Activated CD4-positive, alpha-beta memory T cell treated with anti-CD3 and anti-CD28 coated beads, Interleukin-2, amount 10 ng/mL, durations not matched to agents 7 days and 5 days (primary cell): ENCODE results near the gene DUS1L. TPM values are rescaled to one million over a fixed set of nuclear protein-coding genes. Genes with fewer than 3 reads are reported as not detected.

Experiments used
- CTCF ChIA-PET: fragments of 350-600 bp; sonication (Branson Sonifier 250); formaldehyde crosslinking; loops from one replicate; lab custom pipeline; 2021; ENCODE audit warnings: antibody characterized with exemption, inconsistent platforms; lab: Charles Lee
- POLR2A ChIA-PET: fragments of 350-600 bp; sonication (Branson Sonifier 250); formaldehyde crosslinking; loops from one replicate; lab custom pipeline; 2021; ENCODE audit warnings: antibody characterized with exemption; lab: Charles Lee
- DNase-seq: peaks from one replicate; pipeline ENCODE4 v3.0.0-alpha.2; 2020
- H3K27ac Mint-ChIP-seq: one replicate; pipeline ENCODE4 v1.8.0; 2021; ENCODE audit warnings: mild to moderate bottlenecking, mixed read lengths
- H3K27me3 Mint-ChIP-seq: one replicate; pipeline ENCODE4 v1.8.0; 2021; ENCODE audit warnings: mixed read lengths
- H3K36me3 Mint-ChIP-seq: one replicate; pipeline ENCODE4 v1.8.0; 2021; ENCODE audit warnings: low read depth, mixed read lengths
- H3K4me1 Mint-ChIP-seq: one replicate; pipeline ENCODE4 v1.8.0; 2021; ENCODE audit warnings: mixed read lengths
- H3K4me3 Mint-ChIP-seq: one replicate; pipeline ENCODE4 v1.8.0; 2021; ENCODE audit warnings: mild to moderate bottlenecking, mixed read lengths
- H3K9me3 Mint-ChIP-seq: one replicate; pipeline ENCODE4 v1.8.0; 2021; ENCODE audit warnings: mixed read lengths
- total RNA-seq, 2 experiments: library from RNA; stranded (reverse); gene quantifications; one replicate each; pipeline ENCODE4 v1.2.3, GENCODE V29; 2021

The DUS1L gene
- total RNA-seq, 2 experiments from 2014 or later: 98.8 to 99.3 TPM

DNA sequence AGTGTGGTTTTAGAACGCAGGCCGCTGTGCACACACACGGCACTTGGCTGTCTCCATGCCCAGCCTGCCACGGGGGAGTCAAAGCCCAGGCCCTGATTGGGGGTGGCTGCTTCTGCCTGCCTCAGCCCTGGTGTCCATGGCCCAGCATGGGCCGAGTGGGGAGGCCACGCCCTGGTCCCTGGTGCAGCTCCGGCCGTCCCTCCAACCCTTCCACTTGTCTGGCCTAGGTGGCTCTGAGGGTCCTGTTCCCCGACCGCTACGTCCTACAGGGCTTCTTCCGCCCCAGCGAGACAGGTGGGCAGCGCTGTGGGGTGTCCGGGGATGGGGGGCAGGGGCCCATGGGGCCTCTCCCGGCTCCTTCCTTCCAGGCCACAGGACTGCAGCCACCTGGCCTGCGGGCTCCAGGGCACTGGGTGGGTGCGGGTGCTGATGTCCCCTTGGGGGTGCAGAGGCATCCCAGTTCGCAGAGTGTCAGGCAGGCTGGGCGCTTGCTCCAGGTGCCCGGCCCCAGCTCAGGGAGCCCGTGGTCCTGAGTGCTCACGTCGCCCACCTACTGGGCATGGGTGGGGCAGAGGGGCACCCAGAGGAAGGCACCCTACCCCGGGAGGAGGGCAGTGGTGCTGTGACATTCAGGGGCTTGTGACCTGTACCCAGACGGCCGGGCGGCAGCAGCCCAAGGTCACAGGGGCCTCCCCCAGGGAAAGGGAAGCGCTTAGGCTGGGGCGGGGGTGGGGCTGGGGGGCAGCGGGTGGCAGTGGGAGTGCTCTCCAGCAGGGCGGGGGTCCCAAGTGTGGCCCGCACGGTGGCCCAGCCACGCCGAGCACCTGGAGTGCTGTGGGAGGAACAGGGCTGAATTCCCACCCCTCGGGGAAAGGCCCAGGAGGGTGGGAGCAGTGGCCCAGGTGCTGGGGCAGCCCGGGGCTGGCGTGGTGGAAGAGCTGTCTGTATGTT lies 54.8 kb downstream of the DUS1L start:
- H3K27me3 Mint-ChIP-seq: no peaks in the 10 kb centered on the region
- DNase-seq: no peak
- POLR2A ChIA-PET: no interaction called here
- CTCF ChIA-PET: interaction anchor here (0.7 kb wide), 1 partner anchor 83 kb away, joined by 3 read pairs; no protein-coding TSS in a partner anchor
- H3K9me3 Mint-ChIP-seq: no peaks in the 10 kb centered on the region
- H3K27ac Mint-ChIP-seq: no peak overlapping the region
- no peak overlapping the region for H3K4me3 Mint-ChIP-seq
- H3K36me3 Mint-ChIP-seq: no peaks in the 10 kb centered on the region
- H3K4me1 Mint-ChIP-seq: no peaks in the 10 kb centered on the region

- ChIA-PET CTCF (interaction anchor here (1.9 kb wide), 1 partner anchor 11 kb away, joined by 5 read pairs; no protein-coding TSS in a partner anchor), POLR2A (interaction anchor here (0.8 to 1.1 kb wide), 2 partner anchors 14 to 28 kb away, joined by 3 read pairs; partner anchors contain the start of genes CENPX, DCXR and LRRC45)
- no peak overlapping the region for H3K27ac Mint-ChIP-seq
- no peaks in the 10 kb centered on the region for H3K4me1 Mint-ChIP-seq
- no peaks in the 10 kb centered on the region for H3K27me3 Mint-ChIP-seq
- H3K4me3 Mint-ChIP-seq: no peak overlapping the region
- DNase-seq: no peak
- H3K36me3 Mint-ChIP-seq: no peaks in the 10 kb centered on the region
- H3K9me3 Mint-ChIP-seq: no peaks in the 10 kb centered on the region
Observed at GRCh38 chr17:82009413-82009812, 56.2 kb downstream of the DUS1L start.

DNA sequence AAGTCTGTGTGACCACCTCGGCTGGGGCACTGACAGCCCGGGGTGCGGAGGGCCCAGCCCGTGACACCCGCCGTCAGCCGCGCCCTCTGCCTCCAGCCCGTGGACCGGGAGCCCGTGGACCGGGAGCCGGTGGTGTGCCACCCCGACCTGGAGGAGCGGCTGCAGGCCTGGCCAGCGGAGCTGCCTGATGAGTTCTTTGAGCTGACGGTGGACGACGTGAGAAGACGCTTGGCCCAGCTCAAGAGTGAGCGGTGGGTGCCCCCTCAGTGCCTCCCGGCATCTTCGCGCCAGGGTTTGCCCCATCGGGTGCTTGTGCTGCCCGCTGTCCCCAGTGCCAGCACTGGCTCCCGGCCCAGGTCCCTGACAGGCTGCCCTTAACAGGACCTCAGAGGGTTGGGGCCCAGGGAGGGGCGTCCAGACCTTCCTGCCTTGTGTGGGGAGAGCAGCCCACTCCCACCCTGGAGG lies 56.6 kb downstream of the DUS1L start:
- no peak overlapping the region for H3K27ac Mint-ChIP-seq
- no peak overlapping the region for H3K4me3 Mint-ChIP-seq
- H3K36me3 Mint-ChIP-seq: no peaks in the 10 kb centered on the region
- no peak for DNase-seq
- no peaks in the 10 kb centered on the region for H3K4me1 Mint-ChIP-seq
- H3K27me3 Mint-ChIP-seq: no peaks in the 10 kb centered on the region
- CTCF ChIA-PET: interaction anchor here (1.9 kb wide), 1 partner anchor 11 kb away, joined by 5 read pairs; no protein-coding TSS in a partner anchor
- POLR2A ChIA-PET: interaction anchor here (0.8 to 1.1 kb wide), 2 partner anchors 14 to 29 kb away, joined by 3 read pairs; partner anchors contain the start of genes CENPX, DCXR and LRRC45
- H3K9me3 Mint-ChIP-seq: no peaks in the 10 kb centered on the region

DNA sequence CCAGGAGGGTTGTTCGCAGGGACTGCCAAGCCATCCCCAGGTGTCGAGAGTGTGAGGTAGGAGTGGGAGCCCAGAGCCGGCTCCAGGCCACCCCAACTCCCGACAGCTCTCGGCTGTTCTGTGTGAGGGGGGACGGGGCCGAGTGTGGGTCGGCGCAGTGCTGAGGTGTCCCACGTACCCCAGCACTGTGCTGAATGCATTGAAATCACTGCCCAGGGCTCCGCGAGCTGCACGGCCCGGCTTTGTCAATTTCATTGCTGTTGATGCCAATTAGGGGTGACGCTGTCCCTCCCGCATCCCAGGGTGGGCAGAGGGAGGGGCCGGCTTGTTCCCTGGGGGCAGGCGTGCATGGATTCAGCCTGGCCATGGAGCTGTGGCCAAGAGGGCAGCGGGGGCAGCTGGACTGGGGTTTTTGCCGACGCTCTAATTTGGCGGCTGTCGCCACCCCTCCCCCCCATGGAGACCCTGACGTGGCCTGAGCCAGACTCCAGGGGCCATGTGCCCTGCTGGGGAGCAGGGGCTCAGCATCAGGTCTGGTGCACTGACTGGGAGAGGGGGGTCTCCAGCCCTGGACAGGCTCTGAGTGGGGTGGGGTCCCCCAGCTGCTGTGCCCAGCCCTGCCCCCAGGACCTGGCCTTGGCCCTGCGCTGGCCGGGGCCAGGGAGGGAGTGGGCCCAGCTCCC lies 57.2 kb downstream of the DUS1L start:
- no peaks in the 10 kb centered on the region for H3K27me3 Mint-ChIP-seq
- no peak for DNase-seq
- H3K36me3 Mint-ChIP-seq: no peaks in the 10 kb centered on the region
- POLR2A ChIA-PET: no interaction called here
- H3K4me3 Mint-ChIP-seq: no peak overlapping the region
- CTCF ChIA-PET: interaction anchor here (1.9 kb wide), 1 partner anchor 12 kb away, joined by 5 read pairs; no protein-coding TSS in a partner anchor
- H3K27ac Mint-ChIP-seq: no peak overlapping the region
- no peaks in the 10 kb centered on the region for H3K4me1 Mint-ChIP-seq
- H3K9me3 Mint-ChIP-seq: no peaks in the 10 kb centered on the region

Other genes starting within 250 kb of the DUS1L start
- 10 to 100 TPM; 37.1 to 38.2 TPM for gene MCRIP1, start 232.5 kb downstream of the DUS1L start, total RNA-seq
- not detected for gene PPP1R27, start 230.8 kb downstream of the DUS1L start, total RNA-seq
- gene P4HB, start 205.3 kb downstream of the DUS1L start, total RNA-seq: 100 to 1,000 TPM; 483 to 496 TPM
- gene ARHGDIA, start 194.5 kb downstream of the DUS1L start, total RNA-seq: 100 to 1,000 TPM; 636 to 661 TPM
- gene ALYREF, start 174.2 kb downstream of the DUS1L start, total RNA-seq: 100 to 1,000 TPM; 159 to 160 TPM
- 10 to 100 TPM; 95.9 to 98.4 TPM for gene ANAPC11, start 174.1 kb downstream of the DUS1L start, total RNA-seq
- gene NPB, start 163.6 kb downstream of the DUS1L start, total RNA-seq: under 1 TPM in 1 of 2 experiments, not detected in 1; 0.38 TPM
- 10 to 100 TPM; 41.6 to 44.4 TPM for gene PCYT2, start 154.4 kb downstream of the DUS1L start, total RNA-seq
- 10 to 100 TPM; 55.8 to 58.4 TPM for gene SIRT7, start 147.6 kb downstream of the DUS1L start, total RNA-seq
- 10 to 100 TPM; 35.2 to 36.5 TPM for gene MAFG, start 138.1 kb downstream of the DUS1L start, total RNA-seq
- 10 to 100 TPM; 25.8 to 34.7 TPM for gene PYCR1, start 128.5 kb downstream of the DUS1L start, total RNA-seq
- not detected for gene MYADML2, start 118.6 kb downstream of the DUS1L start, total RNA-seq
- gene NOTUM, start 104.6 kb downstream of the DUS1L start, total RNA-seq: under 1 TPM in 1 of 2 experiments, not detected in 1; 0.15 TPM
- 10 to 100 TPM; 25.3 to 29.9 TPM for gene ASPSCR1, start 88.2 kb downstream of the DUS1L start, total RNA-seq
- 10 to 100 TPM; 52.7 to 54.7 TPM for gene CENPX, start 42.9 kb downstream of the DUS1L start, total RNA-seq
- gene LRRC45, start 42.5 kb downstream of the DUS1L start, total RNA-seq: 10 to 100 TPM; 34.8 to 35.5 TPM
- 1 to 10 TPM; 7.9 to 8.1 TPM for gene RAC3, start 34.1 kb downstream of the DUS1L start, total RNA-seq
- gene DCXR, start 28.1 kb downstream of the DUS1L start, total RNA-seq: 10 to 100 TPM; 93.9 to 95.2 TPM
- gene RFNG, start 14.0 kb downstream of the DUS1L start, total RNA-seq: 10 to 100 TPM; 26.3 to 28.4 TPM
- 10 to 100 TPM; 69.0 to 75.6 TPM for gene GPS1, start 13.9 kb downstream of the DUS1L start, total RNA-seq
- gene FASN, start 32.4 kb upstream of the DUS1L start, total RNA-seq: 100 to 1,000 TPM; 181 to 191 TPM
- 10 to 100 TPM; 49.8 to 54.9 TPM for gene CCDC57, start 147.0 kb upstream of the DUS1L start, total RNA-seq
- 100 to 1,000 TPM; 206 to 210 TPM for gene SLC16A3, start 163.2 kb upstream of the DUS1L start, total RNA-seq
- 100 to 1,000 TPM; 116 TPM for gene CSNK1D, start 207.9 kb upstream of the DUS1L start, total RNA-seq